Fibroblast of lung (primary cell): ENCODE data around the gene NDUFS5.

Experiments
- EZH2 ChIP-seq: IDR thresholded peaks from 2 replicates; pipeline ENCODE4 v1.5.1; 2012; ENCODE audit warnings: low read length, control low read depth, mild to moderate bottlenecking; ENCODE audit errors: missing control alignments
- TF ChIP-seq, protein P1 (sequence below), 2 donors: IDR thresholded peaks in 1 of 2; conservative IDR thresholded peaks in 1 of 2; 1 replicate in 1 of 2; 2 replicates in 1 of 2; pipeline ENCODE4 v1.5.1; 2011 to 2012; ENCODE audit warnings: low read length in 2 of 2, control low read depth in 1 of 2, inconsistent platforms in 1 of 2, low read depth in 1 of 2, mild to moderate bottlenecking in 1 of 2

DNA sequence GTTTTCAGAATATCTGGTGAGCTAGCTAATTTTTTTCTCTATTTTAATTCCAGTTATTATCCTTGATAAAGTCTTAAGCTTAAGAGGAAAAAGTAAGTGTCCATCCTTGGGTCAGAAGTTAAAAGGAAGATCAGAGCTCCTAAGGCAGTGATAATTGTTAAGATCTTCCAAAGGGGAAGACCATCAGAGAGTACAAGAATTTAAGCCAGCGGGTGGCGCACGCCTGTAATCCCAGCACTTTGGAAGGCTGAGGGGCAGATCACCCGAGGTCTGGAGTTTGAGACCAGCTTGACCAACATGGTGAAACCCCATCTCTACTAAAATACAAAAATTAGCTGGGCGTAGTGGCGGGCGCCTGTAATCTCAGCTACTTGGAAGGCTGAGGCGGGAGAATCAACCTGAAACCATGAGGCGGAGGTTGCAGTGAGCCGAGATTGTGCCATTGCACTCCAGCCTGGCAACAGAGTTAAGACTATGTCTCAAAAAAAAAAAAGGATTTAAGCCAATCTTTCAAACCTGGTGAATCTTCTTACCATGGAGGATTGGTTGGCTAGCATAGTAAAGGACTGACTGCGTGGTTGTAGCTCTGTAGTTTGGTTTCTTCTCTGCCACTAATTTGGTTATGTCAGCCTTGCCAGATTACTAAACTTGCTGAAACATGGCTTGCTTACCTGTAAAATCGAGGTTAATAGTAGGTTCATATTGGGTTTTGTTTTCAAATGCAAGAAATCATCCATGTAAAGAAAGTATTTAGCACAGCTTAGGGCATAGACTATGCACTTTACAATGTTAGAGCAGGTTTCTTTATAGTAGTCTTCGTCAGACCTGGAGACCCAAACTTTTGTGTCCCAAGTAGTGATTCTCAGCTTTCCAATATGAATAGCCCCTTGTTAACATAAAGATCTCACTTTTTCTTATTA, 19.2 kb upstream of the NDUFS5 start:
- TF ChIP-seq, protein P1, sequence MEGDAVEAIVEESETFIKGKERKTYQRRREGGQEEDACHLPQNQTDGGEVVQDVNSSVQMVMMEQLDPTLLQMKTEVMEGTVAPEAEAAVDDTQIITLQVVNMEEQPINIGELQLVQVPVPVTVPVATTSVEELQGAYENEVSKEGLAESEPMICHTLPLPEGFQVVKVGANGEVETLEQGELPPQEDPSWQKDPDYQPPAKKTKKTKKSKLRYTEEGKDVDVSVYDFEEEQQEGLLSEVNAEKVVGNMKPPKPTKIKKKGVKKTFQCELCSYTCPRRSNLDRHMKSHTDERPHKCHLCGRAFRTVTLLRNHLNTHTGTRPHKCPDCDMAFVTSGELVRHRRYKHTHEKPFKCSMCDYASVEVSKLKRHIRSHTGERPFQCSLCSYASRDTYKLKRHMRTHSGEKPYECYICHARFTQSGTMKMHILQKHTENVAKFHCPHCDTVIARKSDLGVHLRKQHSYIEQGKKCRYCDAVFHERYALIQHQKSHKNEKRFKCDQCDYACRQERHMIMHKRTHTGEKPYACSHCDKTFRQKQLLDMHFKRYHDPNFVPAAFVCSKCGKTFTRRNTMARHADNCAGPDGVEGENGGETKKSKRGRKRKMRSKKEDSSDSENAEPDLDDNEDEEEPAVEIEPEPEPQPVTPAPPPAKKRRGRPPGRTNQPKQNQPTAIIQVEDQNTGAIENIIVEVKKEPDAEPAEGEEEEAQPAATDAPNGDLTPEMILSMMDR (conservative IDR thresholded peaks at IDR 0.05 in 1 of 2, IDR thresholded peaks at IDR 0.05 in 1 of 2; ENCODE audit: low read depth in 1 of 2, low read length in 2 of 2): no peak
- TF ChIP-seq EZH2: no peak
